Sigmoid colon (tissue), 3 donors: Measurements from ENCODE around the gene IQGAP2.

ENCODE experiments used
- POLR2A ChIP-seq, 2 donors: fragments of 450-650 bp; IDR thresholded peaks; one replicate each; pipeline ENCODE4 v1.6.1; 2016; ENCODE audit warnings: antibody characterized with exemption in 2 of 2, mild to moderate bottlenecking in 2 of 2, moderate library complexity in 2 of 2
- TF ChIP-seq, protein P1 (sequence below), 4 experiments: fragments of 450-650 bp in 3 of 4; fragments of 200-600 bp in 1 of 4; IDR thresholded peaks; one replicate each; pipeline ENCODE4 v1.5.1; 2016 to 2019; ENCODE audit warnings: antibody characterized with exemption in 4 of 4, mild to moderate bottlenecking in 3 of 4, moderate library complexity in 2 of 4

DNA sequence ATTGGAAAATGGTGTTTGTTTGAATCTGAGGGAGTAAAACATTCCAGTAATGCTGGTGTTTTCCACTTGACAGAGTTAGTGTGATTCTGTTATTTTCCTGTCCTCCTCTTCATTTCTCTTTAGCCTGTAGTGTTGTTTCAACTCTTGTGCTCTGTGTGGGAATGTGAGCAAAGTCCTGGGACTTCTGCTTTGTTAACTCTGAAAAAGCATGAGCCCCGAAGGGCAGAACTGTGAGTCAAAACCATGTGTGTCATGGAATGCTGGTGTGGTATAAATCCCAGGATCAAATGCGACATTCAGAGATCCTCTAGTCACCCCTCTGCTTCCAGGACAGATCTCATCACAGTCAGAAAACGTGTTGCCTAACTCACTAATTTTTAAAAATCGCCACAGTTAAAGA is 321.8 kb downstream of the IQGAP2 start:
- TF ChIP-seq, protein P1, sequence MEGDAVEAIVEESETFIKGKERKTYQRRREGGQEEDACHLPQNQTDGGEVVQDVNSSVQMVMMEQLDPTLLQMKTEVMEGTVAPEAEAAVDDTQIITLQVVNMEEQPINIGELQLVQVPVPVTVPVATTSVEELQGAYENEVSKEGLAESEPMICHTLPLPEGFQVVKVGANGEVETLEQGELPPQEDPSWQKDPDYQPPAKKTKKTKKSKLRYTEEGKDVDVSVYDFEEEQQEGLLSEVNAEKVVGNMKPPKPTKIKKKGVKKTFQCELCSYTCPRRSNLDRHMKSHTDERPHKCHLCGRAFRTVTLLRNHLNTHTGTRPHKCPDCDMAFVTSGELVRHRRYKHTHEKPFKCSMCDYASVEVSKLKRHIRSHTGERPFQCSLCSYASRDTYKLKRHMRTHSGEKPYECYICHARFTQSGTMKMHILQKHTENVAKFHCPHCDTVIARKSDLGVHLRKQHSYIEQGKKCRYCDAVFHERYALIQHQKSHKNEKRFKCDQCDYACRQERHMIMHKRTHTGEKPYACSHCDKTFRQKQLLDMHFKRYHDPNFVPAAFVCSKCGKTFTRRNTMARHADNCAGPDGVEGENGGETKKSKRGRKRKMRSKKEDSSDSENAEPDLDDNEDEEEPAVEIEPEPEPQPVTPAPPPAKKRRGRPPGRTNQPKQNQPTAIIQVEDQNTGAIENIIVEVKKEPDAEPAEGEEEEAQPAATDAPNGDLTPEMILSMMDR (IDR thresholded peaks at IDR 0.05): no peak
- no peak for TF ChIP-seq POLR2A (IDR thresholded peaks at IDR 0.05)
